ENCODE measurements around the gene RHOT1. TPM values are rescaled to one million over a fixed set of nuclear protein-coding genes. Genes with fewer than 3 reads are reported as not detected.

The RHOT1 gene
- 28.9 and 39.6 TPM in 2 replicates for total RNA-seq

GRCh38 chr17:32142038-32142856 is at the start of gene RHOT1:
Gene RHOT1 (plus strand): TSS chr17:32142502. CDS start chr17:32142693, 191 bp downstream.

GRCh38 chr17:32265192-32265923 is 123.1 kb downstream of the RHOT1 start, which contains the start of gene RHBDL3:
Gene RHBDL3 (plus strand): TSS chr17:32265832. CDS start chr17:32266190, 358 bp downstream.

Small RNAs within 50 kb of the gene (small RNA-seq; reads per million reads assigned to genes)
- not detected for gene UBL5P2

Other genes starting within 250 kb of the RHOT1 start
- 32.1 and 35.5 TPM in 2 replicates for gene UTP6, start 240.8 kb upstream of the RHOT1 start, total RNA-seq
- 10.6 and 13.5 TPM in 2 replicates for gene SUZ12, start 205.5 kb upstream of the RHOT1 start, total RNA-seq
- 28.1 and 29.4 TPM in 2 replicates for gene LRRC37B, start 135.1 kb upstream of the RHOT1 start, total RNA-seq
- gene RHBDL3, start 123.3 kb downstream of the RHOT1 start, total RNA-seq = 0.12 and 0.49 TPM in 2 replicates
- gene C17orf75, start 199.7 kb downstream of the RHOT1 start, total RNA-seq = 9.1 and 10.5 TPM in 2 replicates
- gene ZNF207, start 207.7 kb downstream of the RHOT1 start, total RNA-seq = 149 and 183 TPM in 2 replicates

All from hair follicle dermal papilla cell (primary cell).